Measurements from ENCODE around the gene CCN6.
A peak's percentile ranks its signal among the peaks of the same experiment; 100 is the strongest.

CCN6 gene

GRCh38 chr6:112030206-112030960, 23.5 kb upstream of the CCN6 start:
- no peak for DNase-seq

- no peak for DNase-seq
Measured at GRCh38 chr6:112030961-112031660, 22.8 kb upstream of the CCN6 start.

GRCh38 chr6:112031960-112032359, 21.9 kb upstream of the CCN6 start:
- no peak for DNase-seq

GRCh38 chr6:112032728-112033127, 21.2 kb upstream of the CCN6 start:
- DNase-seq, result peak; percentile 54

- DNase-seq, result peak; percentile 56
Measured at GRCh38 chr6:112033791-112034615, 19.9 kb upstream of the CCN6 start.

- peak; percentile 54 for DNase-seq
Measured at GRCh38 chr6:112034616-112034995, 19.3 kb upstream of the CCN6 start.

- DNase-seq, result no peak
Measured at GRCh38 chr6:112036088-112036637, 17.7 kb upstream of the CCN6 start.

- no peak for DNase-seq
Measured at GRCh38 chr6:112037783-112038216, 16.1 kb upstream of the CCN6 start.

- no peak for DNase-seq
Measured at GRCh38 chr6:112038268-112038667, 15.6 kb upstream of the CCN6 start.

GRCh38 chr6:112038756-112039430, 15.0 kb upstream of the CCN6 start:
- DNase-seq, result no peak

- DNase-seq, result peak; percentile 37
Measured at GRCh38 chr6:112039431-112039770, 14.5 kb upstream of the CCN6 start.

GRCh38 chr6:112040956-112041355, 12.9 kb upstream of the CCN6 start:
- no peak for DNase-seq

GRCh38 chr6:112041535-112041934, 12.4 kb upstream of the CCN6 start:
- DNase-seq, result peak; percentile 48

GRCh38 chr6:112043032-112044007, 10.6 kb upstream of the CCN6 start:
- DNase-seq, result peak; percentile 95

- no peak for DNase-seq
Measured at GRCh38 chr6:112044196-112044595, 9.7 kb upstream of the CCN6 start.

GRCh38 chr6:112044856-112045255, 9.0 kb upstream of the CCN6 start:
- peak; percentile 41 for DNase-seq

- peak; percentile 41 for DNase-seq
Measured at GRCh38 chr6:112047523-112047922, 6.4 kb upstream of the CCN6 start.

- no peak for DNase-seq
Measured at GRCh38 chr6:112049026-112049799, 4.7 kb upstream of the CCN6 start.

- no peak for DNase-seq
Measured at GRCh38 chr6:112049996-112050395, 3.9 kb upstream of the CCN6 start.

GRCh38 chr6:112050429-112050828, 3.5 kb upstream of the CCN6 start:
- no peak for DNase-seq

Data from activated CD8-positive, alpha-beta memory T cell treated with anti-CD3 and anti-CD28 coated beads for 24 hours (primary cell).